ENCODE measurements around the gene IGSF9.

IGSF9 gene

GRCh38 chr1:159891275-159892157, 53.9 kb downstream of the IGSF9 start:
- DNase-seq = peak; percentile 73

- no peak for DNase-seq
Measured at GRCh38 chr1:159890390-159890789, 55.0 kb downstream of the IGSF9 start.

- no peak for DNase-seq
Measured at GRCh38 chr1:159889821-159890252, 55.6 kb downstream of the IGSF9 start.

- DNase-seq = no peak
Measured at GRCh38 chr1:159889202-159889601, 56.2 kb downstream of the IGSF9 start.

GRCh38 chr1:159884296-159884695, 61.1 kb downstream of the IGSF9 start:
- no peak for DNase-seq

- no peak for DNase-seq
Measured at GRCh38 chr1:159883134-159883533, 62.3 kb downstream of the IGSF9 start.

- no peak for DNase-seq
Measured at GRCh38 chr1:159882527-159882862, 62.9 kb downstream of the IGSF9 start.

GRCh38 chr1:159881622-159882526, 63.5 kb downstream of the IGSF9 start:
- DNase-seq = peak; percentile 24

- DNase-seq = no peak
Measured at GRCh38 chr1:159880430-159880829, 65.0 kb downstream of the IGSF9 start.

- DNase-seq = no peak
Measured at GRCh38 chr1:159879977-159880376, 65.4 kb downstream of the IGSF9 start.

GRCh38 chr1:159879136-159879535, 66.3 kb downstream of the IGSF9 start:
- DNase-seq = no peak

- no peak for DNase-seq
Measured at GRCh38 chr1:159877695-159878444, 67.5 kb downstream of the IGSF9 start.
